SK-MEL-5 (cell line): ENCODE data around the gene TBC1D22A. TPM values are rescaled to one million over a fixed set of nuclear protein-coding genes. Genes with fewer than 3 reads are reported as not detected.

Experiments
- DNase-seq: peaks from one replicate; pipeline ENCODE4 v3.0.0-alpha.2; 2016; ENCODE audit warnings: low read depth, low spot score
- in situ Hi-C: cut with HindIII; loops from 2 replicates; pipeline ENCODE4 v1.10.0; 2016; ENCODE audit warnings: low sequenced_read_pairs, high pct_unique_total_duplicates, low pct_unique_long_range_greater_than_20kb
- total RNA-seq: library from RNA; depleted of rRNA; stranded (reverse); fragments of >200 nt; shearing (Covaris generic); gene quantifications from 2 replicates; pipeline ENCODE4 v1.2.3, GENCODE V29; 2014

Gene TBC1D22A
- total RNA-seq, 1 experiment from 2014 or later: 14.4 TPM

DNA sequence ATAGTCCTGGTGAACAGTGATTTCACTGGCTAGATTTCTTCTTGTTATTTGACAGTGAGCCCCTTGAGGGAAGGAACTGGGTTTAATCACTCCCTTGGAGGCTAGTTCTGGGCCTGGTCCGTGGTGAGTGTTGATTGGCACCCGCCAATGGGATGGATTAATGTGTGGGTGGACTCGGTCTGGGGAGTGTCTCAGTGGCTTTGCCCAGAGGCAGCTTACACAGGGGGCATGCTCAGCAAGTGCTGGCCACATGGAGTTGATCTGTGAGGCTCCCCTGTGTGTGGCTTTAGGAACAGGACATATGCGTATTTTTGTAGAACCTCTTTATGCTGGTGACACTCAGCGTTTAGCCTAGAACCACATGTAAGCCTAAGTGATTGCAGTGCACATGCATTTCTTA lies 106.9 kb downstream of the TBC1D22A start:
- DNase-seq: no peak
- in situ Hi-C loops: no loop called here

DNA sequence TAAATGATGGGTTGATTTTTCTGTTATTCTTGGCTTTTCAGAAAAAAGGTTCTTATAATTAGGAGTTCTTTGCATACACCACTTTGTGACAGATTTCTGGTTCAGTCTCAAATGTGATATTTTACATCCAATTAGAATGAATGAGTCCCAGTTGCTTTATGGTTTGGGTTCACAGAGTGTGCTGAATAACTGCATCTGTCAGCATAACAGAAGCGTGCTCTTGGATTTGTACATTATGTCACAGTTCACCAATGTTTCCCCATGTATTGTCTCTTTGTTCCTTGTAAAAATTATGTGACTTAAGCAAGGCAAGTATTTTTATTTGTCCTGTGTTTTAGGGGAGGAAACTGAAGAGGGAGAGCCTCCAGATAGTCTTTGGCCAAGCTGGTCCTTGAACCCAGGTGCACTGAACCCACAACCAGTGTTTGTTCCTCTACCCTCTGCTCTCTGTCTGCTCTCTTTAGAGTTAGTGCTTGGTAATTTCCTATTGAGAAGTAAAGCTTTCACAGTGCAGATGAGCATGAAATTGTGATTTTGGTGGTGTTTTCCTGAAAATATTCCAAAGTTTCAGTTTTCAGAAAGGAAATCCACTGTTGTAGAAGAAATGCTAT lies 107.5 kb downstream of the TBC1D22A start:
- no peak for DNase-seq
- in situ Hi-C loops: no loop called here

- in situ Hi-C loops: no loop called here
- DNase-seq: no peak
Observed at GRCh38 chr22:46871826-46872225, 109.4 kb downstream of the TBC1D22A start.

GRCh38 chr22:46875089-46875488 lies 112.6 kb downstream of the TBC1D22A start:
- DNase-seq: no peak
- in situ Hi-C loops: no loop called here

DNA sequence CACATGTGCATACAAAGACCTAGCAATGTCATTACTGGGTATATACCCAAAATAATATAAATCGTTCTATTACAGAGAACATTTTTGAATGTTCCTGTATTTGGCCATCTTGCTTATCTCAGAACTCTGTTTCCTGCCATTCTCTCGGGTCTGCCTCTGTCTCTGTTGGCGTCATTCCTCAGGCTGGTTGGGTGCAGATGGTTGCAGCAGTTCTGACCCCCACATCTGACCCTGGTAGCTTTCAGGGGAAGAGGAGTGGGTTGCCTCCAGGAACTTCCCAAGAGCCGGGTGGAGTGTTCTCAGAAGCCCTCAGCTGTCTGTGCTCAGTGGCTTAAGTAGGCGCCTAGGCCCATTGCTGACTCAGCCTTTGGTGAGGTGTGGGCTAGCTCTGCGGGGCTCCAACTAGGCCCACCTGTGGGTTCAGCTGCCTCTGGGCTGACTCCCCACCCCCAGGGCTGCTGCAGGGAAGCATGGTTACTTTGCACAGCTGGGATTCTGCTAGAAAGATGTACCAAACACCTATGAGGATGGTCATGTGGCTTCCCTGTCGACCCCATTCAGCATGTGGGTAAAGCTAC lies 114.0 kb downstream of the TBC1D22A start:
- in situ Hi-C loops: no loop called here
- DNase-seq: no peak

DNA sequence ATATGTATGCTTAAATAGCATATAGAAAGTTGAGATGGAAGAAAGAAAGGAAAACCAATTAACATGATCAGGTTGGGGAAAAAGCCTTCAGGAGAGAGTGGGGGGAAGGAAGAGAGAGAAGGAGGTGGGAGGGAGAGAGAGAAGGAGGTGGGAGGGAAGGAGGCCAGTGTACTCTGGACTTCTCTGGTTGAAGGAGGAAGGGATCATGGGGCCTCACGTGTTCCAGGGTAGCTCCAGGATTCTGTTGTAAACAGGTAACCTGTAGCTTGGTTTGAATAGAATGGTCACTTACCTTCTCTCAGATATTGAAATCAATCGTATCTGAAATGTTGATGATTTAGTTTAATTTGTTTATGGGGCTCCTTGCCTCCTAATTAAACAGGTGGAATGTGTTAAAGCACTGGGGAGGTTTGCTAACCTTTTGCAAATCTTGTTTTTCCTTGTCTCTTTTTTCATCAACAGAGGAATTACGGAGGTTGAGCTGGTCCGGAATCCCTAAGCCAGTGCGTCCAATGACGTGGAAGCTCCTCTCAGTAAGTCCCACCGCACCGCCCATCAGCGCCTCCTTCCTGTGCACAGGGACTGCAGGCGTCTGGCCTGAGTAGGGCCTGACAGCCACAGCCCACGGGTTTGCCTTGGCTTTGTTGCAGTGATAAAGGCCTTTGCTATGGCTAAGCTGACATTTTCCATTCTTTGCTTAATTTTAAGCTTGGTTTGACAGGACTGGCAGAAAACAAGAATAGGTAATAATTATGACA lies 115.9 kb downstream of the TBC1D22A start:
- in situ Hi-C loops: no loop called here
- DNase-seq: no peak

DNA sequence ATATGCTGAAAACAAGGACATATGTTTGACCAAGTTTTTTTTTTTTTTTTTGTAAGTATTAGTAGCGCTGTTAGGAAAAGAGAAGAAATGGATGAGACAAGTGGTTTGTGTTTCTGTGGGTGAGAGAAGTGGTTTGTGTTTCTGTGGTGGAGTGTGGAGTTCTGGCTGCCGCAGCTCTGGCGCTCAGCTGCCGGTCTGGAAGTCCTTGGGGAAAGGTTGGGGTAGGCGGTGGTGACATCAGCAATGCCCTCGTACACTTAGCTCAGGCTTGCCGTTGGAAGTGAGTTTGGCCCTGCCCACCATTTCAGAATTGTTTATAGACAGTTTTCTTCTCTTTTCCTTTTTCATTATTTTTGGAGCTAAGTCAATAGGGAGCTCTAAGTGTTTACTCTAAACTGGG lies 116.6 kb downstream of the TBC1D22A start:
- in situ Hi-C loops: no loop called here
- no peak for DNase-seq

- DNase-seq: no peak
- in situ Hi-C loops: loop anchor here (10.0 kb wide), 1 partner anchor 47 kb away; no protein-coding TSS in a partner anchor
Observed at GRCh38 chr22:46881373-46882118, 119.1 kb downstream of the TBC1D22A start.

DNA sequence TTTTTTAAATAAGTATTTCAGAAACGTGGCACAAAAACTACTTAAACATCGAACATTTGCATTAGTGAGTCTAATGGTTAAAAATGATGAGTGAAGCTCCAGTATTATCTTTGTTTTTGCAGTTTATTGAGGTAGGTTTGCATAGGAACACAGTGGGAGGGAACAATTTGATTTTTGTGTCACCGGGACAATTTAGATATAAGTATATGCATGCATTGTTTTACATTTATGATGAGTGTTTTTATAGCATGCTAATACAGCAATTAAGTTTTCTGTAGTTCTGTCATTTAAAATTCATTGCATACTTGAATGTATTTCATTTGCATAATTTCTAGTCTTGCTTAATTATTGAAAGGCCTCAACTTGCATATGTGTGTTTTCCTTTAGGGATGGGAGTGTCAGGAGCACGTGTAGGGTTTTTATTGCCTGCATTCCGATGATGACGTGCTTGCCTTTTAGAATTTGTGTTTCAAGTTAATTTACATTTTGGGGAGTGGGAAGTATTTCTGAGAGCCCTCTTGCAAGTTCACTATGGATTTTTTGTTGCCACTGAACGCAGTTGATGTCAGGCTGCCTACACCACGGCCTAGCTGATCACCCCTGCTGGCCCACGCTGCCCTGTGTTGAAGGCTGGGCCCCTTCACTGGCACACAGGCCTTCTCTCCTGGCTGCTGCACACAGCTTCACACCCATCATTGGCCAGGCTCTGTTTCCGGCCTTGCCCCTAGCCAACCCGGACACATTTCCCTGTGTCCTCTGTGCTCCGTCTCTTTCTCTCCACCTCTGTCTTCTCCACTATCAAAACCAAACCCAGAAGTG lies 120.9 kb downstream of the TBC1D22A start:
- in situ Hi-C loops: loop anchor here (10.0 kb wide), 1 partner anchor 48 kb away; no protein-coding TSS in a partner anchor
- DNase-seq: no peak

DNA sequence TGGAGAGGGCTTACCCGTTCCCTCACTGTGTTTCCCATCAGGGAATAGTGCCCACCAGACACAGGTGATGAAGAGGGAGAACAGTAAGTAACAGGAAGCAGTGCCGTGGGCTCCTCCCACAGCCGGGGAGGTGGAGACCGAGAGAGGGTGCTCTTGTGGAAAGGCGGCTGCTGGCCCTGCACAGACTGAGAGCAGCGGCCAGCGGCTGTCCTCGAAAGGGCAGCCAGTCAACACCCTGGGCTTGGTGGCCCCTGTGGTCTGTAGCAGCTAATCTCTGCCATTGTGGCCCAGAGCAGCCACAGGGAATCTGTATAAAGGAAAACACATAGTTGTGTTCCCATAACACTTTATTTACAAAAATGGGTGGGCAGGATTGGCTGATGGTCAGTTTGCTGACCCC lies 121.9 kb downstream of the TBC1D22A start:
- no peak for DNase-seq
- in situ Hi-C loops: loop anchor here (10.0 kb wide), 1 partner anchor 50 kb away; no protein-coding TSS in a partner anchor

GRCh38 chr22:46887978-46888377 lies 125.5 kb downstream of the TBC1D22A start:
- in situ Hi-C loops: loop anchor here (10.0 kb wide), 1 partner anchor 53 kb away; no protein-coding TSS in a partner anchor
- DNase-seq: no peak

- DNase-seq: no peak
- in situ Hi-C loops: no loop called here
Observed at GRCh38 chr22:46890819-46891218, 128.4 kb downstream of the TBC1D22A start.

- DNase-seq: no peak
- in situ Hi-C loops: no loop called here
Observed at GRCh38 chr22:46891382-46891951, 129.0 kb downstream of the TBC1D22A start.

GRCh38 chr22:46892866-46893265 lies 130.4 kb downstream of the TBC1D22A start:
- DNase-seq: no peak
- in situ Hi-C loops: no loop called here

GRCh38 chr22:46893281-46894020 lies 131.0 kb downstream of the TBC1D22A start:
- no peak for DNase-seq
- in situ Hi-C loops: no loop called here

GRCh38 chr22:46894081-46894671 lies 131.7 kb downstream of the TBC1D22A start:
- in situ Hi-C loops: no loop called here
- DNase-seq: peak; percentile 38
